ENCODE results near the gene GRAMD4. TPM values are rescaled to one million over a fixed set of nuclear protein-coding genes. Genes with fewer than 3 reads are reported as not detected.

The GRAMD4 gene
- total and polyA plus RNA-seq, 10 donors = 16.0 to 46.1 (median 28.6) TPM

DNA sequence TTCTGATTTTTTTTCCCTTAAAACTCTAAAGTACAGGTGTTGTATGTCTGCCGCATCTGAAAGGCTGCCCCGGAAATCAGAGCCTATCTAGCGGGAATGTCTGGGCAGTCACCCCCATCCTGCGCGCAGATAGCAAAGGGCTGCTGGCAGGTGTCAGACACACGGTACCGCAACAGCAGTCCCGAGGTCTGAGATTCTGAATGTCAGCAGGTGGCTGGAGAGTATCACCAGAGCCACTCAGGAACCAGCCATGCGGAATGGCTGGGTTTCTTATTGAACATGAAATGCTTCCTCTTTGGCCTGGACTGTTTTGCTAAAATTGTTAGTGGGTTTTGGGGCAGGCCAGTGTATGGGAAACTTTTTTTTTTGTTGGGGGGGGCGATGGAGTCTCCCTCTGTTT lies 64.5 kb downstream of the GRAMD4 start:
- no peak for DNase-seq
- Histone ChIP-seq H3K4me1 (peaks cover 18 to 53% (median 40%) of the 10 kb centered on the region in 6 donors), H3K36me3 (peaks cover 0 to 57% (median 37%) of the 10 kb centered on the region in 6 donors), H3K4me3 (no peak overlapping the region), H3K27me3 (replicated peaks in 1 of 7) (no peaks in the 10 kb centered on the region), H3K27ac (peak overlapping the region in 2 of 8 donors; percentile 13 to 17), H3K9me3 (no peaks in the 10 kb centered on the region)
- intact Hi-C loops (cut with DNase I; ENCODE audit: low total_unique reads) = no loop called here
- WGBS, 5 donors = 43 to 55% (median 47%) methylated on average over 9 to 10 of the region's 10 CpGs
- TF ChIP-seq, protein P1, sequence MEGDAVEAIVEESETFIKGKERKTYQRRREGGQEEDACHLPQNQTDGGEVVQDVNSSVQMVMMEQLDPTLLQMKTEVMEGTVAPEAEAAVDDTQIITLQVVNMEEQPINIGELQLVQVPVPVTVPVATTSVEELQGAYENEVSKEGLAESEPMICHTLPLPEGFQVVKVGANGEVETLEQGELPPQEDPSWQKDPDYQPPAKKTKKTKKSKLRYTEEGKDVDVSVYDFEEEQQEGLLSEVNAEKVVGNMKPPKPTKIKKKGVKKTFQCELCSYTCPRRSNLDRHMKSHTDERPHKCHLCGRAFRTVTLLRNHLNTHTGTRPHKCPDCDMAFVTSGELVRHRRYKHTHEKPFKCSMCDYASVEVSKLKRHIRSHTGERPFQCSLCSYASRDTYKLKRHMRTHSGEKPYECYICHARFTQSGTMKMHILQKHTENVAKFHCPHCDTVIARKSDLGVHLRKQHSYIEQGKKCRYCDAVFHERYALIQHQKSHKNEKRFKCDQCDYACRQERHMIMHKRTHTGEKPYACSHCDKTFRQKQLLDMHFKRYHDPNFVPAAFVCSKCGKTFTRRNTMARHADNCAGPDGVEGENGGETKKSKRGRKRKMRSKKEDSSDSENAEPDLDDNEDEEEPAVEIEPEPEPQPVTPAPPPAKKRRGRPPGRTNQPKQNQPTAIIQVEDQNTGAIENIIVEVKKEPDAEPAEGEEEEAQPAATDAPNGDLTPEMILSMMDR (IDR thresholded peaks at IDR 0.05 in 8 of 11, conservative IDR thresholded peaks at IDR 0.05 in 3 of 11) = no peak
- TF ChIP-seq POLR2AphosphoS5 (IDR thresholded peaks at IDR 0.05) = peak in 2 of 3 donors; percentile 54 to 69

- 42 to 68% (median 48%) methylated on average over 32 to 33 of the region's 33 CpGs for WGBS, 5 donors
- no peak overlapping the region for H3K4me3 ChIP-seq
- no peaks in the 10 kb centered on the region for H3K9me3 ChIP-seq
- peaks cover 0 to 69% (median 53%) of the 10 kb centered on the region in 6 donors for H3K36me3 ChIP-seq
- H3K27ac ChIP-seq = peak overlapping the region in 6 of 8 donors; percentile 3 to 43 (median 26)
- H3K27me3 ChIP-seq (replicated peaks in 1 of 7) = no peaks in the 10 kb centered on the region
- peaks cover 18 to 53% (median 40%) of the 10 kb centered on the region in 6 donors for H3K4me1 ChIP-seq
- TF ChIP-seq POLR2A (IDR thresholded peaks at IDR 0.05) = no peak
- peak in 2 of 3 donors; percentile 49 to 69 for TF ChIP-seq POLR2AphosphoS5 (IDR thresholded peaks at IDR 0.05)
- TF ChIP-seq, protein P1 (IDR thresholded peaks at IDR 0.05 in 8 of 11, conservative IDR thresholded peaks at IDR 0.05 in 3 of 11) = no peak
- intact Hi-C loops (cut with DNase I; ENCODE audit: low total_unique reads) = no loop called here
- DNase-seq = peak; percentile 78
Observed at GRCh38 chr22:46686221-46687047, 66.2 kb downstream of the GRAMD4 start.

DNA sequence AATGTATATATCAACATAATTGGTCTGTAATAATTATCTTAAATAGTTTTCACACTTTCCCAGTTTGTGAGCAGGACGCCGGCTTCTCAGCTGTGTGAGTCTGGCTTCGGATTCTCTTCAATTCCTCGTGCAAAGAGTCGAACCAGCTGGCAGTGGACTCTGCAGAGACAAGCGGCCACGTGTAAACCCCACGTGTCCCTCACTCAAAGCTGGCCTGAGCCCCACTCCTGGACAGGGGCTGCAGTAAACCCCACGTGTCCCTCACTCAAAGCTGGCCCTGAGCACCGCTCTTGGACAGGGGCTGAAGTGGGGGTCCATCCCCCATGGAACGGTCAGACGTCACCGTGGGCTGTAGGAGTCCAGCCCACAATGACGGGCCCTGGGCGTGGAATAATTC lies 66.9 kb downstream of the GRAMD4 start:
- no peaks in the 10 kb centered on the region for H3K9me3 ChIP-seq
- DNase-seq = no peak
- intact Hi-C loops (cut with DNase I; ENCODE audit: low total_unique reads) = no loop called here
- no peaks in the 10 kb centered on the region for H3K27me3 ChIP-seq (replicated peaks in 1 of 7)
- H3K27ac ChIP-seq = peak overlapping the region in 2 of 8 donors; percentile 22 to 30
- WGBS, 5 donors = 84 to 93% (median 87%) methylated on average over 13 to 15 of the region's 15 CpGs
- TF ChIP-seq POLR2AphosphoS5 (IDR thresholded peaks at IDR 0.05) = peak in 1 of 3 donors; percentile 35
- TF ChIP-seq, protein P1 (IDR thresholded peaks at IDR 0.05 in 8 of 11, conservative IDR thresholded peaks at IDR 0.05 in 3 of 11) = no peak
- TF ChIP-seq POLR2A (IDR thresholded peaks at IDR 0.05) = no peak
- H3K36me3 ChIP-seq = peaks cover 0 to 75% (median 59%) of the 10 kb centered on the region in 6 donors
- peaks cover 18 to 53% (median 40%) of the 10 kb centered on the region in 6 donors for H3K4me1 ChIP-seq
- no peak overlapping the region for H3K4me3 ChIP-seq

- peaks cover 0 to 79% (median 62%) of the 10 kb centered on the region in 6 donors for H3K36me3 ChIP-seq
- TF ChIP-seq, protein P1 (IDR thresholded peaks at IDR 0.05 in 8 of 11, conservative IDR thresholded peaks at IDR 0.05 in 3 of 11) = no peak
- TF ChIP-seq POLR2A (IDR thresholded peaks at IDR 0.05) (no peak), POLR2AphosphoS5 (IDR thresholded peaks at IDR 0.05) (no peak)
- intact Hi-C loops (cut with DNase I; ENCODE audit: low total_unique reads) = no loop called here
- no peak overlapping the region for H3K4me3 ChIP-seq
- H3K4me1 ChIP-seq = peaks cover 18 to 51% (median 40%) of the 10 kb centered on the region in 6 donors
- H3K27me3 ChIP-seq (replicated peaks in 1 of 7) = no peaks in the 10 kb centered on the region
- WGBS, 5 donors = 87 to 97% (median 94%) methylated on average over 14 to 15 of the region's 15 CpGs
- H3K27ac ChIP-seq = no peak overlapping the region
- no peak for DNase-seq
- H3K9me3 ChIP-seq = no peaks in the 10 kb centered on the region
Observed at GRCh38 chr22:46687460-46687859, 67.3 kb downstream of the GRAMD4 start.
